NK-92 treated with Interleukin-12 subunit alpha and Interleukin-12 subunit beta, amount 100 ng/mL, for 24 hours (cell line): ENCODE data around the gene TBC1D13.
"Not testable (repeated sequence)": the region's sequence is repeated elsewhere in the genome, so short reads cannot be mapped to it uniquely, and the experiment has no call there.

ENCODE experiments used
- DNase-seq: peaks from one replicate; lab custom pipeline; 2025; lab: John Stamatoyannopoulos, UW

Gene TBC1D13

DNA sequence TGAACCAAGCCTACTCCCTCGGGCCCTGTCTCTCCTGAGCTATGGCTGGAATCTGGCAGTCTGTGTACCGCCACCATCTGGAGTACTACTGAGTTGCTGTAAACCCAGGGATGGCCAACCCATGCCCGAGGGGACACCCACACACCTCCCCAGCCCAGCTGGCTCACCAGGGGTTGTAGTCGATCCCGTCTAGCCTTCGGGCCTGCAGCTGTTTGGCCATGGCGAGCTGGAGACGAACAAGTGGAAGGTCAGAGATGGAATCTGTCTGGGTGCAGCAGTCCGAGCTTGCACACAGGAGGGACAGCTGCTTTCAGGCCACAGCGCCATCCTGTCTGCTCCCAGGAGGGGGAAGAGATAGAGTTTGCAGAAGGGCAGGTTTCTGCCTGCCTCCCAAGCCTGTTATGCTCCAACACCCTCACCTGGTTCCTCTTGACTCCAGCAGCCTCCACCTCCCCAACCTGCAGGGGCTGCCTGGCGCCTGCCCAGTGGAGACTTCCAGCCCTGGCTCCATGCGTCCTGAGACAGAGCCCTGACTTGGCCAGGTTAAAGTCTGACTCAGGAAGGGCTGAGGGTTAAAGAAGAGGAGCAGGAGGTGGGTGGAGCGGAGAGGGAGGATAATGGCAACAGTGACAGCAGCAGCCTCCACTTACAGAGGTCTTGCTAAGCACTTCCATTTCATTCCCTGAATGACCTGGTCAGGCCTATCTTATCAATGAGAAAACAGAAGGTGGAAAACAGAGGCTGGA, 58.3 kb downstream of the TBC1D13 start:
- no peak for DNase-seq

DNA sequence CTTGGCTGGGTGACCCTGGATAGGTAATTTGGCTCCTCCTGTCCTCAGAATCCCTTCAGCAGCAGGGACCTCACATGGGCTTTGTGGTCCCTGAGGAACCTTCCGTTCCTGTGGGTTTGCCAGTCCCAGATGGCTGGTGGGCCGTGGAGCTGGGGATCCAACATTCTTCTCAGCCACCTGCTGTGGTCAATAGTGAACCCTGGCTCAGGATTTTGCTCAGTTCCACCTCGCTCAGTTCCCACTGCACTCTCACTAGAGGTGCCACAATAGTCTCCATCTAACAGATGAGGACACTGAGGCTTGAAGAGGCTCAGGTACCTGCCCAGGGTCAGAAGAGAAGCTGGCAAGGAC, 59.6 kb downstream of the TBC1D13 start:
- DNase-seq = no peak

DNA sequence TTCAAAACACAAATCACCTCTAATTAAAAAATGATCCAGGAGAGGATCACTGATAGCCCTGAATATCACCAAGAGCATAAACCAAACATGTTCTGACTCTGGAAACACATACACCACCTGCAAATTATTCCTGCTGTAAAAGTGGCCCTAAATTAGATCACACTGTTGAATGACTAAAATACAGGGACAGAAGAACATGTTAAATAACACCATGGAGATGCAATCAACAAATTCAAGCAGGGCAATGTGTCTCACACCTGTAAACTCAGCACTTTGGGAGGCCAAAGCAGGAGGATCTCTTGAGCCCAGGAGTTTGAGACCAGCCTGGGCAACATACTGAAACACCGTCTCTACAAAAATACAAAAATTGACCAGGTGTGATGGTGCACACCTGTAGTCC, 60.8 kb downstream of the TBC1D13 start:
- DNase-seq = no peak

DNA sequence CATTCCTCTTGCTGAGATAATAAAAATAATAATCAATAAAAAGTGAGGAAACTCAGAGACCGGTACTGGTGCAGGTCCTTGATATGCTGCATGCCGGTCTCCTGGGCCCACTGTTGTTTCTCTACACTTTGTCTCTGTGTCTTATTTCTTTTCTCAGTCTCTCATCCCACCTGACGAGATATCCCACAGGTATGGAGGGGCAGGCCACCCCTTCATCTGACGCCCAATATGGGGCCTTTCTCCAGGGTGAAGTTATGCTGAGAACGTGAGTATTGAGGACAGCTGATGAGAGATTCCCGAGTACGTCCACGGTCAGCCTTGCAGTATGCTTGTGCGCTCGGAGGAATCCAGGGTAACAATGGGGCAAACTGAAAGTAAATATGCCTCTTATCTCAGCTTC, 64.0 kb downstream of the TBC1D13 start:
- DNase-seq = not testable (repeated sequence)

DNA sequence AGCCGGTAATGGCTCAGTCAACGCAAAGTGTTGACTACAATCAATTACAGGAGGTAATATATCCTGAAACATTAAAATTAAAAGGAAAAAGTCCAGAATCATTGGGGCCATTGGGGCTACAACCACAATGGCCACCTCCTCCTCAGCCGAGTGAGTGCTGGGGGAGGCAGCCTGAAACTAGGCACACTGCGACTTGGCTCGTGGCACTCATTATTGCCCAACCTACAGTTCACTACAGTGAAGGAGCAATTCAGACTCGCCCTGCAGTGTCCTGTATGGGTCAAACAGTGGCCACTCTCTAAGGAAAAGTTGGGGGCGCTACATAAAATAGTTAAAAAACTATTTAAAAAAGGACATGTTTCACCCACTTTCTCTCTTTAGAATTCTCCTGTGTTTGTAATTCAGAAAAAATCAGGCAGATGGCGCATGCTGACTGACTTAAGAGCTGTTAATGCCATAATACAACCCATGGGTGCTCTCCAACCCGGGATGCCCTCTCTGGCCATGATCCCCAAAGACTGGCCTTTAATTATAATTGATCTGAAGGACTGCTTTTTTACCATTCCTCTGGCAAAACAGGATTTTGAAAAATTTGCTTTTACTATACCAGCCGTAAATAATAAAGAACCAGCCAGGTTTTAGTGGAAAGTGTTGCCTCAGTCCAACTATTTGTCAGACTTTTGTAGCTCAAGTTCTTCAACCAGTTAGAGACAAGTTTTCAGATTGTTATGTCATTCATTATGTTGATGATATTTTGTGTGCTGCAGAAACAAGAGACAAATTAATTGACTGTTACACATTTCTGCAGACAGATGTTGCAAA, 64.9 kb downstream of the TBC1D13 start:
- not testable (repeated sequence) for DNase-seq

DNA sequence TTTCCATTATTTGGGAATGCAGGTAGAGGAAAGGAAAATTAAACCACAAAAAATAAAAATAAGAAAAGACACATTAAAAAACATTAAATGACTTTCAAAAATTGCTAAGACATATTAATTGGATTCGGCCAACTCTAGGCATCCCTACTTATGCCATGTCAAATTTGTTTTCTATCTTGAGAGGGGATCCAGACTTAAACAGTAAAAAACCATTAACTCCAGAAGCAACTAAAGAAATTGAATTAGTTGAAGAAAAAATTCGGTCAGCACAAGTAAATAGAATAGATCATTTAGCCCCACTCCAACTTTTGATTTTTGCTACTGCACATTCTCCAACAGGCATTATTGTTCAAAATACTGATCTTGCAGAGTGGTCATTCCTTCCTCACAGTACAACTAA, 65.6 kb downstream of the TBC1D13 start:
- not testable (repeated sequence) for DNase-seq

DNA sequence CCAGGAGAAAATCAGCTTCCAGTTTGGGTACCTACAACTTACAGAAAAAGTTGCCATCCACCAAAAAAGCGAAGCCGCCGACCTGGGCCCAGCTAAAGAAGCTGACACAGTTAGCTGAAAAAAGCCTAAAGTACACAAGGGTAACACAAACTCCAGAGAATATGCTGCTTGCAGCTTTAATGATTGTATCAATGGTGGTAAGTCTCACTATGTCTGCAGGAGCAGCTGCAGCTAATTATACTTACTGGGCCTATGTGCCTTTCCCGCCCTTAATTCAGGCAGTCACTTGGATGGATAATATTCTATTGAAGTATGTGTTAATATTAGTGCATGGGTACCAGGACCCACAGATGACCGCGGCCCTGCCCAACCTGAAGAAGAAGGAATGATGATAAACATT, 67.4 kb downstream of the TBC1D13 start:
- DNase-seq = not testable (repeated sequence)

DNA sequence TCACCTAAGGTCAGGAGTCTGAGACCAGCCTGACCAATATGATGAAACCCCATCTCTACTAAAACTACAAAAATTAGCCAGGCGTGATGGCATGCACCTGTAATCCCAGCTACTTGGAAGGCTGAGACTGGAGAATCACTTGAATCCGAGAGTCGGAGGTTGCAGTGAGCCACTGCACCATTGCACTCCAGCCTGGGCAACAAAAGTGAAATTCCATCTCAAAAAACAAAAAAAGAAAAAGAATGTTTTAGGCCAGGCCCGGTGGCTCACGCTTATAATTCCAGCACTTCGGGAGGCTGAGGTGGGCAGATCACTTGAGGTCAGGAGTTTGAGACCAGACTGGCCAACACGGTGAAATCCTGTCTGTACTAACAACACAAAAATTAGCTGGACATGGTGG, 71.4 kb downstream of the TBC1D13 start:
- not testable (repeated sequence) for DNase-seq
